H1 (cell line): ENCODE measurements around the gene IDUA. TPM values are rescaled to one million over a fixed set of nuclear protein-coding genes. Genes with fewer than 3 reads are reported as not detected.

Experiments
- CTCF ChIA-PET: fragments of 300-600 bp; sonication (Branson Sonifier 250); formaldehyde crosslinking; loops from one replicate; lab custom pipeline; 2021; ENCODE audit not compliant: partially characterized antibody; lab: Charles Lee
- POLR2A ChIA-PET: fragments of 300-600 bp; sonication (Branson Sonifier 250); formaldehyde crosslinking; loops from one replicate; lab custom pipeline; 2021; ENCODE audit warnings: inconsistent platforms; ENCODE audit not compliant: partially characterized antibody; lab: Charles Lee
- DNase-seq, 2 experiments: peaks; one replicate each; pipeline versions ENCODE4 v3.0.0 to v3.0.0-alpha.2; 2010 to 2022; ENCODE audit warnings: low spot score in 2 of 2, low read depth in 1 of 2, mixed read lengths in 1 of 2
- FAIRE-seq: peaks from 2 replicates; lab custom pipeline; 2011; peaks lifted over from hg19 to GRCh38; lab: Jason Lieb, UNC
- H2AFZ ChIP-seq: 2 replicates; pipeline ENCODE4 v1.8.1; 2012; ENCODE audit warnings: low read length, inconsistent platforms
- H2AK5ac ChIP-seq: 2 replicates; pipeline ENCODE4 v1.6.1; 2013; ENCODE audit warnings: low read depth, low read length
- H2BK120ac ChIP-seq: replicated peaks from 2 replicates; pipeline ENCODE3; 2013; ENCODE audit warnings: low read depth, low read length, inconsistent platforms
- H2BK12ac ChIP-seq: 2 replicates; pipeline ENCODE4 v1.6.1; 2013; ENCODE audit warnings: low read depth, low read length
- H2BK15ac ChIP-seq: 2 replicates; pipeline ENCODE4 v1.6.1; 2013; ENCODE audit warnings: low read length
- H2BK20ac ChIP-seq: 2 replicates; pipeline ENCODE4 v1.6.1; 2013; ENCODE audit warnings: low read length
- H2BK5ac ChIP-seq: 2 replicates; pipeline ENCODE4 v1.6.1; 2013; ENCODE audit warnings: low read depth, low read length
- H3K14ac ChIP-seq: 2 replicates; pipeline ENCODE4 v1.6.1; 2013; ENCODE audit warnings: inconsistent platforms; ENCODE audit not compliant: insufficient read length
- H3K18ac ChIP-seq: 2 replicates; pipeline ENCODE4 v1.6.1; 2013; ENCODE audit warnings: low read length; ENCODE audit errors: extremely low read depth
- H3K23ac ChIP-seq: 2 replicates; pipeline ENCODE4 v1.6.1; 2013; ENCODE audit warnings: inconsistent platforms; ENCODE audit not compliant: insufficient read length
- H3K23me2 ChIP-seq: 2 replicates; pipeline ENCODE4 v1.6.1; 2013; ENCODE audit warnings: low read depth, low read length
- H3K27ac ChIP-seq: 2 replicates; pipeline ENCODE4 v1.6.1; 2011; ENCODE audit warnings: low read depth, low read length, inconsistent platforms
- H3K27me3 ChIP-seq, 4 experiments: replicated peaks in 1 of 4; 1 replicate in 1 of 4; 2 replicates in 3 of 4; pipeline versions ENCODE4 v1.6.1 to v1.8.1; 2011 to 2013; ENCODE audit warnings: low read length in 3 of 4, mild to moderate bottlenecking in 3 of 4, inconsistent platforms in 2 of 4, mixed read lengths in 2 of 4, moderate library complexity in 1 of 4; ENCODE audit not compliant: control insufficient read depth in 3 of 4, insufficient read depth in 3 of 4; ENCODE audit errors: extremely low read depth in 1 of 4
- H3K36me3 ChIP-seq, 4 experiments: 2 replicates each; pipeline versions ENCODE4 v1.6.1 to v1.8.1; 2011 to 2013; ENCODE audit warnings: mild to moderate bottlenecking in 4 of 4, low read length in 3 of 4, moderate library complexity in 2 of 4, control low read depth in 1 of 4, inconsistent platforms in 1 of 4; ENCODE audit not compliant: insufficient read depth in 4 of 4, control insufficient read depth in 2 of 4
- H3K4ac ChIP-seq: replicated peaks from 2 replicates; pipeline ENCODE3; 2013; ENCODE audit warnings: low read length, low read depth, mixed read lengths, inconsistent platforms; ENCODE audit not compliant: insufficient read length
- H3K4me1 ChIP-seq, 4 experiments: replicated peaks in 1 of 4; 1 replicate in 1 of 4; 2 replicates in 3 of 4; pipeline versions ENCODE4 v1.6.1 to v1.8.1; 2011 to 2013; ENCODE audit warnings: low read length in 3 of 4, inconsistent platforms in 2 of 4, mixed read lengths in 1 of 4; ENCODE audit not compliant: insufficient read depth in 4 of 4, control insufficient read depth in 3 of 4
- H3K4me2 ChIP-seq, 2 experiments: 2 replicates each; pipeline versions ENCODE4 v1.6.1 to v1.8.1; 2011 to 2013; ENCODE audit warnings: low read depth in 2 of 2, low read length in 2 of 2, control low read depth in 1 of 2, inconsistent platforms in 1 of 2, mild to moderate bottlenecking in 1 of 2; ENCODE audit not compliant: insufficient read depth in 1 of 2
- H3K4me3 ChIP-seq, 4 experiments: fragments of 200-600, 300-600 bp in 1 of 4; sonication (generic), shearing (Covaris generic), sonication (Bioruptor Twin) in 1 of 4; 2 replicates each; pipeline versions ENCODE4 v1.5.1 to v1.8.1; 2011 to 2016; ENCODE audit warnings: low read length in 4 of 4, low read depth in 3 of 4, control low read depth in 2 of 4, inconsistent platforms in 2 of 4, mild to moderate bottlenecking in 2 of 4, mixed read lengths in 1 of 4, moderate library complexity in 1 of 4; ENCODE audit not compliant: insufficient read depth in 2 of 4; ENCODE audit errors: extremely low read depth in 1 of 4
- H3K56ac ChIP-seq: replicated peaks from 2 replicates; pipeline ENCODE3; 2013; ENCODE audit warnings: low read depth, mild to moderate bottlenecking, mixed read lengths, low read length, inconsistent platforms; ENCODE audit not compliant: insufficient read length
- H3K79me1 ChIP-seq: 2 replicates; pipeline ENCODE4 v1.6.1; 2013; ENCODE audit warnings: low read depth, low read length, control low read depth
- H3K79me2 ChIP-seq, 2 experiments: 2 replicates each; pipeline versions ENCODE4 v1.6.1 to v1.8.1; 2012 to 2013; ENCODE audit warnings: low read length in 2 of 2, mild to moderate bottlenecking in 2 of 2, inconsistent platforms in 1 of 2; ENCODE audit not compliant: insufficient read depth in 2 of 2, control insufficient read depth in 1 of 2
- H3K9ac ChIP-seq, 4 experiments: replicated peaks in 1 of 4; 1 replicate in 1 of 4; 2 replicates in 3 of 4; pipeline versions ENCODE4 v1.6.1 to v1.8.1; 2011 to 2013; ENCODE audit warnings: low read depth in 3 of 4, low read length in 3 of 4, control low read depth in 2 of 4, mild to moderate bottlenecking in 2 of 4, moderate library complexity in 2 of 4, inconsistent platforms in 1 of 4; ENCODE audit errors: extremely low read depth in 1 of 4
- H3K9me3 ChIP-seq, 2 experiments: 2 replicates each; pipeline versions ENCODE4 v1.6.1 to v1.8.1; 2012 to 2013; ENCODE audit warnings: mild to moderate bottlenecking in 2 of 2, moderate library complexity in 2 of 2, control low read depth in 1 of 2, inconsistent platforms in 1 of 2, low read depth in 1 of 2, low read length in 1 of 2, mixed read lengths in 1 of 2; ENCODE audit not compliant: insufficient read depth in 2 of 2
- H4K20me1 ChIP-seq, 2 experiments: replicated peaks in 1 of 2; 2 replicates each; pipeline versions ENCODE3 to v1.8.1; 2011 to 2013; ENCODE audit warnings: inconsistent platforms in 2 of 2, low read length in 2 of 2, mild to moderate bottlenecking in 1 of 2; ENCODE audit not compliant: insufficient read depth in 2 of 2, control insufficient read depth in 1 of 2
- H4K5ac ChIP-seq: 2 replicates; pipeline ENCODE4 v1.6.1; 2013; ENCODE audit warnings: low read length, low read depth, mixed read lengths, inconsistent platforms; ENCODE audit not compliant: insufficient read length
- H4K8ac ChIP-seq: 2 replicates; pipeline ENCODE4 v1.8.0; 2013; ENCODE audit warnings: mild to moderate bottlenecking, moderate library complexity, low read length, inconsistent platforms; ENCODE audit not compliant: insufficient read depth; ENCODE audit errors: extremely low read depth
- H4K91ac ChIP-seq: replicated peaks from 2 replicates; pipeline ENCODE3; 2013; ENCODE audit warnings: low read length, mixed read lengths, inconsistent platforms; ENCODE audit not compliant: insufficient read length
- BCL11A ChIP-seq, 2 experiments: IDR thresholded peaks; one replicate each; pipeline ENCODE4 v1.6.1; 2011; ENCODE audit warnings: low read depth in 2 of 2, low read length in 2 of 2, mild to moderate bottlenecking in 2 of 2
- HDAC2 ChIP-seq, 2 experiments: fragments of 300-600 bp in 1 of 2; sonication (generic) in 1 of 2; IDR thresholded peaks; 2 replicates each; pipeline ENCODE4 v1.6.1; 2011 to 2012; ENCODE audit warnings: low read depth in 2 of 2, low read length in 2 of 2, mild to moderate bottlenecking in 2 of 2, moderate library complexity in 2 of 2, borderline replicate concordance in 1 of 2, inconsistent platforms in 1 of 2
- HDAC6 ChIP-seq: IDR thresholded peaks from one replicate; pipeline ENCODE4 v1.7.1; 2012; ENCODE audit warnings: low read depth, mild to moderate bottlenecking, inconsistent platforms, low read length, moderate library complexity
- MAX ChIP-seq: IDR thresholded peaks from 2 replicates; pipeline ENCODE4 v1.6.1; 2012; ENCODE audit warnings: inconsistent platforms
- NRF1 ChIP-seq: IDR thresholded peaks from 2 replicates; pipeline ENCODE4 v1.6.1; 2011; ENCODE audit warnings: mild to moderate bottlenecking, low read depth, low read length, improper control_type of control experiment
- PHF8 ChIP-seq: fragments of 200-600 bp; sonication (generic); conservative IDR thresholded peaks from 2 replicates; pipeline ENCODE4 v1.7.1; 2012; ENCODE audit warnings: low read depth, mild to moderate bottlenecking, inconsistent platforms, low read length, moderate library complexity
- POLR2A ChIP-seq, 2 experiments: IDR thresholded peaks; 1 replicate in 1 of 2; 2 replicates in 1 of 2; pipeline ENCODE4 v1.6.1; 2011; ENCODE audit warnings: low read depth in 2 of 2, low read length in 2 of 2, mild to moderate bottlenecking in 2 of 2; ENCODE audit errors: control extremely low read depth in 1 of 2
- RBBP5 ChIP-seq: IDR thresholded peaks from 2 replicates; pipeline ENCODE4 v1.7.1; 2012; ENCODE audit warnings: low read depth, mild to moderate bottlenecking, inconsistent platforms, low read length, moderate library complexity, borderline replicate concordance
- RXRA ChIP-seq: IDR thresholded peaks from 2 replicates; pipeline ENCODE4 v1.6.1; 2011; ENCODE audit warnings: low read depth, mild to moderate bottlenecking, low read length, moderate library complexity; ENCODE audit not compliant: insufficient read depth
- TCF12 ChIP-seq: IDR thresholded peaks from 2 replicates; pipeline ENCODE4 v1.6.1; 2011; ENCODE audit warnings: low read depth, mild to moderate bottlenecking, low read length
- YY1 ChIP-seq: IDR thresholded peaks from 2 replicates; pipeline ENCODE4 v1.6.1; 2011; ENCODE audit warnings: low read depth, mild to moderate bottlenecking, low read length
- WGBS, 2 experiments: shearing (Covaris generic) in 1 of 2; methylation state at CpG; one replicate each; pipeline versions ENCODE4 v1.1.6 to v1.1.7; 2013 to 2015; ENCODE audit warnings: low lambda C conversion rate in 2 of 2, mixed read lengths in 2 of 2, inconsistent platforms in 1 of 2, low coverage in 1 of 2, missing lambda C conversion rate in 1 of 2; ENCODE audit not compliant: insufficient replicate concordance in 2 of 2, insufficient coverage in 1 of 2, insufficient read length in 1 of 2; ENCODE audit errors: extremely low coverage in 1 of 2, missing lambda C conversion rate in 1 of 2; 5-methylcytosine and 5-hydroxymethylcytosine counted together
- polyA plus RNA-seq, 7 experiments: library from polyadenylated mRNA; depleted of rRNA in 3 of 7; stranded (reverse) in 5 of 7; unstranded in 2 of 7; fragments of >200 nt in 5 of 7; fragments of 200-250 nt in 2 of 7; gene quantifications; 1 replicate in 5 of 7; 2 replicates in 1 of 7; 4 replicates in 1 of 7; pipeline versions ENCODE4 v1.2.1 to v1.2.3, GENCODE V29; 2011 to 2013; ENCODE audit warnings: missing spikeins in 2 of 7, mixed read lengths in 2 of 7
- total RNA-seq: library from RNA; stranded (reverse); fragmentation: NEBNext Ultra II Directional; extraction: Animal tissue kit (Norgen Biotek cat#: 25700); gene quantifications from 2 replicates; pipeline ENCODE4 v1.2.1, GENCODE V29; 2021

IDUA gene
- total and polyA plus RNA-seq, 2 of the 8 experiments (the other 6 are each of a cell fraction or from before 2014, with no cell fraction given): 2.8 to 4.8 TPM

DNA sequence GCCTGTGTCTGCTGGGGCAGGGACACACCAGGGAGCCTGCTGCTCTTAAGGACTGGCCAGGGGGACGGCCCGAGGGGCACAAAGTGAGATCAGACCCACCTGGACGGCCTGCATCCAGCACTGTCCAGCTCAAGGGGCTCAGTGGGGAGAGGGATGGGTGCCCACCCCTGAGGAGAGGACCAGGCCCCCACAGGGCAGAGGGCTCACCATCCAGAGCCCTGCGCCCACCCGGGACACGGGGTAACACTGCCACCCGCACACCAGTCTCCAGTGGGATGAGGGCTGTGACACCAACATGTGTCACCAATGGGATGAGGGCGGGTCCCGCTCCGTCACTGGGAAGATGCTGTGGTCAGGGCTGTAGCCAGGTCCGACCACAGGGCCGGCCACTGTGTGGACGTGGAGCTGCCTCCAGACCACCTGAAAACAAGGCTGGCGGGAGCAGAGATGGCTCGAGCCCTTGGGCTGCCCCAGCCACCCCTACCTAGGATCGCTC, 26.7 kb upstream of the IDUA start:
- Histone ChIP-seq H3K9me3 (no peaks in the 10 kb centered on the region), H3K9ac (no peak overlapping the region), H3K14ac (no peak overlapping the region), H4K91ac (no peak overlapping the region), H3K36me3 (no peaks in the 10 kb centered on the region), H4K8ac (no peak overlapping the region), H2BK5ac (no peak overlapping the region), H3K23ac (no peak overlapping the region), H2BK12ac (no peak overlapping the region), H3K27ac (no peak overlapping the region), H3K18ac (no peak overlapping the region), H3K56ac (no peak overlapping the region), H3K79me2 (no peaks in the 10 kb centered on the region), H3K23me2 (no peaks in the 10 kb centered on the region), H2AFZ (no peak overlapping the region), H3K4me3 (no peak overlapping the region), H3K4me2 (no peak overlapping the region), H4K5ac (no peak overlapping the region), H2AK5ac (no peak overlapping the region), H3K79me1 (no peaks in the 10 kb centered on the region), H2BK120ac (no peak overlapping the region), H2BK20ac (no peak overlapping the region), H2BK15ac (no peak overlapping the region), H3K4me1 (no peaks in the 10 kb centered on the region; a peak in 1 of 7 replicates), H4K20me1 (peaks cover 0 to 5% of the 10 kb centered on the region in 2 experiments), H3K4ac (no peak overlapping the region), H3K27me3 (no peaks in the 10 kb centered on the region)
- CTCF ChIA-PET: no interaction called here
- TF ChIP-seq YY1 (no peak), NRF1 (no peak), RBBP5 (no peak), POLR2A (IDR thresholded peaks at IDR 0.05; ENCODE audit: control extremely low read depth in 1 of 2, low read depth in 2 of 2, low read length in 2 of 2) (no peak), TCF12 (no peak), HDAC6 (no peak), HDAC2 (IDR thresholded peaks at IDR 0.05; ENCODE audit: borderline replicate concordance in 1 of 2, low read depth in 2 of 2, low read length in 2 of 2) (no peak), PHF8 (no peak), RXRA (no peak), BCL11A (IDR thresholded peaks at IDR 0.05; ENCODE audit: low read depth in 2 of 2, low read length in 2 of 2) (no peak), MAX (no peak)
- DNase-seq (no peak), FAIRE-seq (no peak)
- POLR2A ChIA-PET: interaction anchor here (1.3 kb wide), 1 partner anchor 8 kb away, joined by 3 read pairs; no protein-coding TSS in a partner anchor
- WGBS, 2 experiments: 96% methylated on average over 14 of the region's 16 CpGs; no CpG with 5 or more reads in 1 of the 2 experiments
